Uterus (tissue), 2 donors: Measurements from ENCODE around the gene ARHGEF10L.

Experiments
- POLR2A ChIP-seq, 2 donors: fragments of 450-650 bp; IDR thresholded peaks; one replicate each; pipeline ENCODE4 v1.6.1; 2016; ENCODE audit warnings: antibody characterized with exemption in 2 of 2, mild to moderate bottlenecking in 1 of 2, moderate library complexity in 1 of 2
- TF ChIP-seq, protein P1 (sequence below), 4 experiments: fragments of 200-600 bp in 2 of 4; fragments of 450-650 bp in 2 of 4; sonication (generic) in 2 of 4; IDR thresholded peaks; one replicate each; pipeline ENCODE4 v1.5.1; 2016 to 2019; ENCODE audit warnings: antibody characterized with exemption in 4 of 4, mild to moderate bottlenecking in 2 of 4, moderate library complexity in 1 of 4

DNA sequence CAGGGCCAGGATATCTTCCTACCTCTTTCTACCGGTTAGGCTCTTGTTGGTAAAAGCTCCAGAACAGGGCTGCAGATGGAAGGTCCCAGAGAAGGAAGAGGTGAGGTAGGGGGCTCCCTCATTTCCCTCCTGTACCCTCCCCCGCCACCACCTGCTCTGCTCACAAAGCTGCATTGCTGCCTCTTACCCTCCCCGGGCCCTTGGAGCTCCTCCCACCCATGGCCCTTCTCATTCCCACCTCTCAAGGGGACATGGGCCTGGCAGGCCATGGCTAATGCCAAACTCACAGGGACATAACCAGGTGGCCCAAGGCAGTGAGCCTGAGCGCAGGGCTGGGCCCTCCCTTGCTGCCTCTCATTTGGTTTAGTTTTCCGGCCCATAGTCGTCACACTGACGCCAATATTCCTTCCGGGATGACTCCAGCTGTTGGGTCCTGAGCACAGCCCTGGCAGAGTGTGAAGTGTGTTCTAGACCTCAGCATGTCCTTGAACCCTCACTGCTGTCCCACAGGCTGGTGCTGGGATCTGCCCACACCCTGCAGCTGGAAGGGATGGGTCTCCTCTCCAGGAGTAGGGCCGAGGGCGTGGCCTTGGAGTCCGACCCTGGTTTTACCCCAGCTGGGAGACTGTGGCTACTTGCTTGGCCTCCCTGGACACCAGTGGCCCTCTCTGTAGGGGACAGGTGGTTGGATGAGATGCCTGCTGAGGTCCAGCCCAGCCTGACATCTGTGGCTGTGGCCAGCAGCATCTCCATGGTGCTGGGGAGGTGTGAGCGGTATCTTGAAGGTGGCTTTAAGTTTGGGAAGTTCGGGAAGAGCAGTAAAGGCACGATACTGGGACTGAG lies 104.6 kb downstream of the ARHGEF10L start:
- TF ChIP-seq, protein P1, sequence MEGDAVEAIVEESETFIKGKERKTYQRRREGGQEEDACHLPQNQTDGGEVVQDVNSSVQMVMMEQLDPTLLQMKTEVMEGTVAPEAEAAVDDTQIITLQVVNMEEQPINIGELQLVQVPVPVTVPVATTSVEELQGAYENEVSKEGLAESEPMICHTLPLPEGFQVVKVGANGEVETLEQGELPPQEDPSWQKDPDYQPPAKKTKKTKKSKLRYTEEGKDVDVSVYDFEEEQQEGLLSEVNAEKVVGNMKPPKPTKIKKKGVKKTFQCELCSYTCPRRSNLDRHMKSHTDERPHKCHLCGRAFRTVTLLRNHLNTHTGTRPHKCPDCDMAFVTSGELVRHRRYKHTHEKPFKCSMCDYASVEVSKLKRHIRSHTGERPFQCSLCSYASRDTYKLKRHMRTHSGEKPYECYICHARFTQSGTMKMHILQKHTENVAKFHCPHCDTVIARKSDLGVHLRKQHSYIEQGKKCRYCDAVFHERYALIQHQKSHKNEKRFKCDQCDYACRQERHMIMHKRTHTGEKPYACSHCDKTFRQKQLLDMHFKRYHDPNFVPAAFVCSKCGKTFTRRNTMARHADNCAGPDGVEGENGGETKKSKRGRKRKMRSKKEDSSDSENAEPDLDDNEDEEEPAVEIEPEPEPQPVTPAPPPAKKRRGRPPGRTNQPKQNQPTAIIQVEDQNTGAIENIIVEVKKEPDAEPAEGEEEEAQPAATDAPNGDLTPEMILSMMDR (IDR thresholded peaks at IDR 0.05) = no peak
- no peak for TF ChIP-seq POLR2A (IDR thresholded peaks at IDR 0.05)
